Mesenchymal stem cell (in vitro differentiated cells and primary cell): Measurements from ENCODE around the gene RDM1.
A peak's percentile ranks its signal among the peaks of the same experiment; 100 is the strongest.

Experiments used
- DNase-seq: peaks from one replicate; pipeline ENCODE4 v3.0.0-alpha.2; 2013
- H2AFZ ChIP-seq: one replicate; pipeline ENCODE4 v1.6.1; 2013; ENCODE audit warnings: low read depth, mild to moderate bottlenecking, control low read depth, inconsistent platforms, low read length, moderate library complexity
- H2AK5ac ChIP-seq: 2 replicates; pipeline ENCODE4 v1.6.1; 2013; ENCODE audit warnings: low read length, moderate library complexity, mild to moderate bottlenecking, inconsistent platforms; ENCODE audit not compliant: severe bottlenecking
- H2BK120ac ChIP-seq: one replicate; pipeline ENCODE4 v1.6.1; 2013; ENCODE audit warnings: low read depth, mild to moderate bottlenecking, inconsistent platforms, low read length, moderate library complexity
- H2BK12ac ChIP-seq, 2 experiments: one replicate each; pipeline ENCODE4 v1.6.1; 2013; ENCODE audit warnings: inconsistent platforms in 2 of 2, low read length in 2 of 2, mild to moderate bottlenecking in 2 of 2, moderate library complexity in 2 of 2, control low read depth in 1 of 2
- H2BK15ac ChIP-seq: one replicate; pipeline ENCODE4 v1.6.1; 2013; ENCODE audit warnings: mild to moderate bottlenecking, low read depth, inconsistent platforms; ENCODE audit not compliant: poor library complexity, severe bottlenecking
- H2BK5ac ChIP-seq: 2 replicates; pipeline ENCODE4 v1.6.1; 2013; ENCODE audit warnings: low read depth, mild to moderate bottlenecking, low read length, control low read depth, inconsistent platforms; ENCODE audit not compliant: poor library complexity, severe bottlenecking
- H3K14ac ChIP-seq, 2 experiments: one replicate each; pipeline ENCODE4 v1.6.1; 2013; ENCODE audit warnings: inconsistent platforms in 2 of 2, low read length in 2 of 2, control low read depth in 1 of 2, mild to moderate bottlenecking in 1 of 2, moderate library complexity in 1 of 2
- H3K18ac ChIP-seq, 2 experiments: one replicate each; pipeline ENCODE4 v1.6.1; 2013; ENCODE audit warnings: inconsistent platforms in 2 of 2, low read length in 2 of 2, control low read depth in 1 of 2, low read depth in 1 of 2, mild to moderate bottlenecking in 1 of 2
- H3K23ac ChIP-seq, 2 experiments: one replicate each; pipeline ENCODE4 v1.6.1; 2013; ENCODE audit warnings: inconsistent platforms in 2 of 2, low read length in 2 of 2, mild to moderate bottlenecking in 2 of 2, moderate library complexity in 2 of 2, control low read depth in 1 of 2
- H3K27ac ChIP-seq: 2 replicates; pipeline ENCODE4 v1.5.1; 2013; ENCODE audit warnings: mild to moderate bottlenecking, moderate library complexity, low read length, control low read depth, inconsistent platforms; ENCODE audit not compliant: poor library complexity, severe bottlenecking
- H3K27me3 ChIP-seq, 2 experiments: 2 replicates each; pipeline versions ENCODE4 v1.6.1 to v1.7.0; 2013; ENCODE audit warnings: low read length in 2 of 2, mild to moderate bottlenecking in 2 of 2, moderate library complexity in 2 of 2, control low read depth in 1 of 2, inconsistent platforms in 1 of 2; ENCODE audit not compliant: control insufficient read depth in 1 of 2, insufficient read depth in 1 of 2
- H3K36me3 ChIP-seq, 2 experiments: 2 replicates each; pipeline versions ENCODE4 v1.6.1 to v1.7.0; 2013; ENCODE audit warnings: low read length in 2 of 2, control low read depth in 1 of 2, inconsistent platforms in 1 of 2, low read depth in 1 of 2, mild to moderate bottlenecking in 1 of 2; ENCODE audit not compliant: insufficient read depth in 2 of 2, control insufficient read depth in 1 of 2
- H3K4ac ChIP-seq, 2 experiments: one replicate each; pipeline ENCODE4 v1.6.1; 2013; ENCODE audit warnings: inconsistent platforms in 2 of 2, low read length in 2 of 2, mild to moderate bottlenecking in 2 of 2, moderate library complexity in 2 of 2, control low read depth in 1 of 2, low read depth in 1 of 2
- H3K4me1 ChIP-seq: 2 replicates; pipeline ENCODE4 v1.6.1; 2013; ENCODE audit warnings: low read depth, low read length, control low read depth; ENCODE audit not compliant: control insufficient read depth, insufficient read depth
- H3K4me2 ChIP-seq: 2 replicates; pipeline ENCODE4 v1.6.1; 2013; ENCODE audit warnings: low read length, mild to moderate bottlenecking, inconsistent platforms; ENCODE audit not compliant: poor library complexity, severe bottlenecking
- H3K4me3 ChIP-seq, 2 experiments: 2 replicates each; pipeline versions ENCODE4 v1.5.1 to v1.7.0; 2013; ENCODE audit warnings: low read length in 2 of 2, mild to moderate bottlenecking in 2 of 2, control low read depth in 1 of 2, low read depth in 1 of 2; ENCODE audit not compliant: insufficient read depth in 1 of 2
- H3K79me1 ChIP-seq: replicated peaks from 2 replicates; pipeline ENCODE4 v1.6.1; 2013; ENCODE audit warnings: mild to moderate bottlenecking, control low read depth, low read length, inconsistent platforms; ENCODE audit not compliant: poor library complexity, severe bottlenecking
- H3K9ac ChIP-seq: 2 replicates; pipeline ENCODE4 v1.7.0; 2013; ENCODE audit warnings: mild to moderate bottlenecking, low read length, moderate library complexity
- H3K9me3 ChIP-seq: 2 replicates; pipeline ENCODE4 v1.7.0; 2013; ENCODE audit warnings: mild to moderate bottlenecking, low read length; ENCODE audit not compliant: control insufficient read depth
- H4K8ac ChIP-seq: one replicate; pipeline ENCODE4 v1.6.1; 2013; ENCODE audit warnings: inconsistent platforms, mild to moderate bottlenecking, low read length, moderate library complexity
- H4K91ac ChIP-seq: one replicate; pipeline ENCODE4 v1.6.1; 2013; ENCODE audit warnings: mild to moderate bottlenecking, low read length, inconsistent platforms
- WGBS: methylation state at CpG from one replicate; pipeline ENCODE4 v1.1.7; 2013; ENCODE audit warnings: mixed read lengths; 5-methylcytosine and 5-hydroxymethylcytosine counted together

RDM1 gene

DNA sequence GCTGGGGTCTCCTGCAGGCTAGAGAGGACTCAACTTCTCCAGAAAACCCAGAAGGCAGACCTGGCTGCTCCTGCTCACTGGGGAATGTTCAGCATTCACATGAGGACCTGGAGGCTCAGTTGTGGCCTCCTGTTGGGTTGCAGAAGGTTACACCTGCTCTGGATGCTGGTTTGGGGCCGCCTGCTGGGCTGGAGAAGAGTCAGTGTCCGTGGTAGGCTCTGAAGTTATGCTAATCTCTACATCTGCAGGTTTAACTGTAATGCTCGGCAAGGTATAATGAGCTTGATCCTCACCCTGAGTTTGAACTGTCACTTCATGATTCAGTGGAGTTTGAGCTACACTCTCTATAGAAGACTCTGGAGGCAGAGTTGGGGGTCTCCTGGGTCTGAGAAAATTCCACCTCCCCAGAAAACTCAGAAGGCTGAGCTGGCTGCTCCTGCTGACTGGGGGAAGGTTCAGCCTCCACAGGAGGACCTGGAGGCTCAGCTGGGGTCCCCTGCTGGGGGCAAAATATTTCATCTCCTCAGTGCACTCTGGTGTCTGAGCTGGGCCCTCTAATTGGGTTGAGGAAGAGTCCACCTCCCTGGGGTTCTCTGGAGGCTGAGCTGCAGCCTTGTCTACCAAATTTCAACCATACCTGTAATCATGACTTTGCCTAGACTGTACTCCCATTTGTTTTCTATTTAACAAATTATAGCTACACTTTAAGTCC lies 23.5 kb downstream of the RDM1 start:
- H3K79me1 ChIP-seq, result no peaks in the 10 kb centered on the region

GRCh38 chr17:35906191-35906925 lies 24.2 kb downstream of the RDM1 start:
- Histone ChIP-seq H3K27me3 (peaks cover 3 to 30% of the 10 kb centered on the region in 2 experiments), H2AFZ (no peak overlapping the region), H2AK5ac (no peak overlapping the region), H3K14ac (no peak overlapping the region), H3K79me1 (no peaks in the 10 kb centered on the region), H3K27ac (no peak overlapping the region), H2BK120ac (no peak overlapping the region), H3K4me3 (no peak overlapping the region), H3K18ac (no peak overlapping the region), H2BK5ac (no peak overlapping the region), H4K8ac (no peak overlapping the region), H2BK15ac (no peak overlapping the region), H3K9ac (peak overlapping the region; percentile 17), H3K36me3 (no peaks in the 10 kb centered on the region), H2BK12ac (no peak overlapping the region), H3K4me2 (no peak overlapping the region), H3K4ac (no peak overlapping the region), H3K4me1 (peaks cover 4% of the 10 kb centered on the region), H4K91ac (no peak overlapping the region), H3K9me3 (no peaks in the 10 kb centered on the region), H3K23ac (no peak overlapping the region)
- WGBS, result 88% methylated on average over 5 of the region's 5 CpGs
- DNase-seq, result no peak

More for the DNA sequence above, 23.5 kb downstream of the RDM1 start:
- H3K27ac ChIP-seq, result no peak overlapping the region
- H2BK5ac ChIP-seq, result no peak overlapping the region
- H2BK120ac ChIP-seq, result no peak overlapping the region
- no peaks in the 10 kb centered on the region for H3K36me3 ChIP-seq
- no peak overlapping the region for H4K8ac ChIP-seq
- H3K9ac ChIP-seq, result no peak overlapping the region
- no peak overlapping the region for H3K18ac ChIP-seq
- H3K4ac ChIP-seq, result no peak overlapping the region
- DNase-seq, result no peak
- H3K9me3 ChIP-seq, result no peaks in the 10 kb centered on the region
- H2BK15ac ChIP-seq, result no peak overlapping the region
- no peak overlapping the region for H2BK12ac ChIP-seq
- H2AFZ ChIP-seq, result no peak overlapping the region
- H3K4me2 ChIP-seq, result no peak overlapping the region
- no peak overlapping the region for H2AK5ac ChIP-seq
- H3K27me3 ChIP-seq, result peaks cover 3 to 30% of the 10 kb centered on the region in 2 experiments
- no peak overlapping the region for H3K14ac ChIP-seq
- peaks cover 4% of the 10 kb centered on the region for H3K4me1 ChIP-seq
- 39% methylated on average over 3 of the region's 3 CpGs for WGBS
- no peak overlapping the region for H4K91ac ChIP-seq
- no peak overlapping the region for H3K4me3 ChIP-seq
- H3K23ac ChIP-seq, result no peak overlapping the region

DNA sequence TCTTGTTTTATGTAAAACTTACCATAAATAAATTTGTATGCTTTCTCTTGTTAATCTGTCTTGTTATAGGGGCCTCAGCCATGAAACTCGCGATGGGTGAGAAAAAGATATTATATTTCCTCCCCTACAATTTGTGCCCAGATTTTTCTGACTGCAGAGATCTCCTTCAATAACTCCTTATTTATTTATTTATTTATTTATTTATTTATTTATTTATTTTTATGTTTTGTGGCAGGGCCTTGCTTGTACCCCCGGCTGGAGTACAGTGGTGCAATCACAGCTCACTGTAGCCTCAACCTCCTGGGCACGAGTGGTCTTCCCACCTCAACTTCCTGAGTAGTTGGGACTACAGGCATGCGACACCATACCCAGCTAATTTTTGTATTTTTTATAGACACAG lies 27.1 kb downstream of the RDM1 start:
- Histone ChIP-seq H3K79me1 (no peaks in the 10 kb centered on the region), H2AFZ (no peak overlapping the region), H3K9me3 (no peaks in the 10 kb centered on the region), H3K14ac (no peak overlapping the region), H3K9ac (no peak overlapping the region), H3K27ac (no peak overlapping the region), H2BK120ac (no peak overlapping the region), H2BK12ac (no peak overlapping the region), H2AK5ac (no peak overlapping the region), H4K91ac (no peak overlapping the region), H3K4ac (no peak overlapping the region), H4K8ac (no peak overlapping the region), H3K18ac (no peak overlapping the region), H2BK15ac (no peak overlapping the region), H3K4me1 (peaks cover 10% of the 10 kb centered on the region), H3K4me3 (no peak overlapping the region), H2BK5ac (no peak overlapping the region), H3K23ac (no peak overlapping the region), H3K27me3 (peaks cover 0 to 11% of the 10 kb centered on the region in 2 experiments), H3K4me2 (no peak overlapping the region), H3K36me3 (no peaks in the 10 kb centered on the region)
- 90% methylated on average over 3 of the region's 5 CpGs for WGBS
- DNase-seq, result no peak

DNA sequence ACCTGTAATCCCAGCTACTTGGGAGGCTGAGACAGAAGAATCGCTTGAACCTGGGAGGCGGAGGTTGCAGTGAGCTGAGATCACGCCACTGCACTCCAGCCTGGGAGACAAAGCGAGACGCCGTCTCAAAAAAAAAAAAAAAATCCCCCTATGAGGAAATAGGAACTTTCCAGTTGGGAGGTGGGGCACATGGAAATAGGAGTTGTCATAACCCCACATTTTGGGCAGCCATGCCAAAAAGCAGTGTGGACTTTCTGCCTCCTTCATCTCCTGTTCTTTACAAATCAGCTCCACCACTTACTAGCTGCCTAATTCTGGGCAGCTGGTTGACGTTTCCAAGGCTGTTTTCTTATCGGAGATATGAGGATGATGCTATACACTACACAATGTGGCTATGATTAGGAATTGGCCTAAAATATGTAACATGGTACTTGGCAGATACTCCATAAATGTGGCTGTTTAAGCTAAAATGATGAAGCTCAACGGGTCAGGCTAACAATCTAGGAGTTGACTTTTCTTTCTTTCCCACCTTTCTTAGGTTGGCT lies 28.9 kb downstream of the RDM1 start:
- Histone ChIP-seq H3K4me3 (no peak overlapping the region), H3K18ac (peak overlapping the region in 1 of 2 experiments; percentile 30), H2AK5ac (no peak overlapping the region), H3K4me1 (peaks cover 7% of the 10 kb centered on the region), H3K4ac (no peak overlapping the region), H3K79me1 (no peaks in the 10 kb centered on the region), H3K27me3 (peaks cover 0 to 5% of the 10 kb centered on the region in 2 experiments), H4K8ac (no peak overlapping the region), H2BK15ac (no peak overlapping the region), H3K4me2 (no peak overlapping the region), H3K9ac (no peak overlapping the region), H4K91ac (no peak overlapping the region), H2AFZ (no peak overlapping the region), H2BK120ac (no peak overlapping the region), H3K27ac (no peak overlapping the region), H3K9me3 (no peaks in the 10 kb centered on the region), H3K36me3 (no peaks in the 10 kb centered on the region), H3K14ac (no peak overlapping the region), H2BK12ac (no peak overlapping the region), H2BK5ac (no peak overlapping the region), H3K23ac (no peak overlapping the region)
- 87% methylated on average over 5 of the region's 9 CpGs for WGBS
- no peak for DNase-seq
